ENCODE results near the gene MYOZ2. TPM values are rescaled to one million over a fixed set of nuclear protein-coding genes. Genes with fewer than 3 reads are reported as not detected.

MYOZ2 gene
- polyA plus RNA-seq, 1 experiment: 0.10 TPM

DNA sequence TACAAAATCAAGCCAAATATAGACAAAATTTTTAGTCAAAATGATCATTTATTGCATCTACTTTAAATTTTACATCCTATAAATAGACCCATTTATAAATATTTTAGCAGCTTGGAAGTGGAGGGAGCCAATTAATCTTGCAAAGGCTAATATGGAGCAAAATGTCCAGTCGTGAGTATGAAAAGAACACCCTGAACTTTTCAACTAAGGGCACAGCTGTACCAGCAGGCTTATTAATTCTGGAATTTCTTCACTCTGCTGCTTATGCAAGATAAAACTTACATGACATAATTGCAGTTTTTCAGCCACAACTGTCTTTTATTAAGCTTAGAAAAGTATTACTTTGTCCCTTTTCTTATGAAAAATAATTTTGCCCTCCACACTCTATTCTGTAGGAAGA, 54.0 kb downstream of the MYOZ2 start:
- TF ChIP-seq, protein P1, sequence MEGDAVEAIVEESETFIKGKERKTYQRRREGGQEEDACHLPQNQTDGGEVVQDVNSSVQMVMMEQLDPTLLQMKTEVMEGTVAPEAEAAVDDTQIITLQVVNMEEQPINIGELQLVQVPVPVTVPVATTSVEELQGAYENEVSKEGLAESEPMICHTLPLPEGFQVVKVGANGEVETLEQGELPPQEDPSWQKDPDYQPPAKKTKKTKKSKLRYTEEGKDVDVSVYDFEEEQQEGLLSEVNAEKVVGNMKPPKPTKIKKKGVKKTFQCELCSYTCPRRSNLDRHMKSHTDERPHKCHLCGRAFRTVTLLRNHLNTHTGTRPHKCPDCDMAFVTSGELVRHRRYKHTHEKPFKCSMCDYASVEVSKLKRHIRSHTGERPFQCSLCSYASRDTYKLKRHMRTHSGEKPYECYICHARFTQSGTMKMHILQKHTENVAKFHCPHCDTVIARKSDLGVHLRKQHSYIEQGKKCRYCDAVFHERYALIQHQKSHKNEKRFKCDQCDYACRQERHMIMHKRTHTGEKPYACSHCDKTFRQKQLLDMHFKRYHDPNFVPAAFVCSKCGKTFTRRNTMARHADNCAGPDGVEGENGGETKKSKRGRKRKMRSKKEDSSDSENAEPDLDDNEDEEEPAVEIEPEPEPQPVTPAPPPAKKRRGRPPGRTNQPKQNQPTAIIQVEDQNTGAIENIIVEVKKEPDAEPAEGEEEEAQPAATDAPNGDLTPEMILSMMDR (IDR thresholded peaks at IDR 0.05; ENCODE audit: low read depth, low read length): no peak
- Histone ChIP-seq H3K9me3 (ENCODE audit: control insufficient read depth, insufficient read depth, low read length) (no peaks in the 10 kb centered on the region), H3K4me3 (ENCODE audit: low read depth, low read length) (no peak overlapping the region), H3K27ac (ENCODE audit: low read depth, low read length) (no peak overlapping the region), H3K27me3 (ENCODE audit: control insufficient read depth, insufficient read depth, low read length) (no peaks in the 10 kb centered on the region)
- no peak for DNase-seq (ENCODE audit: low read depth, low spot score)
- CTCF ChIA-PET: no interaction called here
- POLR2A ChIA-PET: no interaction called here

DNA sequence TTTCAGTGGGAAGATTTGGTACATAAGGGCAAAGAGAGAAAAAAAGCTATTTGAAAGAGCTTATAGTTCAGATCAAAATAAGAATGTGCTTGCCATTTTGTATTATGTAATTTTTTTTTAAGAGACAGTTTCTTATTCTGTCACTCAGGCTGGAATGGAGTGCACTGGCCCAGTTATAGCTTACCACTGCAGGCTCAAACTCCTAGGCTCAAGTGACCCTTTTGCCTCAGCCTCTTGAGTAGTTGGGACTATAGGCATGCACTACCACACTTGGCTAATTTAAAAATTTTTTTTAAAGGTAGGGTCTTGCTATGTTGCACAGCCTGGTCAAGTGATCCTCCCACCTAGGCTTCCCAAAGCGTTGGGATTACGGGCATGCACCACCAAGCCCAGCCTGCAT, 54.7 kb downstream of the MYOZ2 start:
- H3K4me3 ChIP-seq (ENCODE audit: low read depth, low read length): no peak overlapping the region
- no peak for DNase-seq (ENCODE audit: low read depth, low spot score)
- ChIA-PET CTCF (no interaction called here), POLR2A (no interaction called here)
- H3K9me3 ChIP-seq (ENCODE audit: control insufficient read depth, insufficient read depth, low read length): no peaks in the 10 kb centered on the region
- H3K27me3 ChIP-seq (ENCODE audit: control insufficient read depth, insufficient read depth, low read length): no peaks in the 10 kb centered on the region
- H3K27ac ChIP-seq (ENCODE audit: low read depth, low read length): no peak overlapping the region
- TF ChIP-seq, protein P1 (IDR thresholded peaks at IDR 0.05; ENCODE audit: low read depth, low read length): no peak

DNA sequence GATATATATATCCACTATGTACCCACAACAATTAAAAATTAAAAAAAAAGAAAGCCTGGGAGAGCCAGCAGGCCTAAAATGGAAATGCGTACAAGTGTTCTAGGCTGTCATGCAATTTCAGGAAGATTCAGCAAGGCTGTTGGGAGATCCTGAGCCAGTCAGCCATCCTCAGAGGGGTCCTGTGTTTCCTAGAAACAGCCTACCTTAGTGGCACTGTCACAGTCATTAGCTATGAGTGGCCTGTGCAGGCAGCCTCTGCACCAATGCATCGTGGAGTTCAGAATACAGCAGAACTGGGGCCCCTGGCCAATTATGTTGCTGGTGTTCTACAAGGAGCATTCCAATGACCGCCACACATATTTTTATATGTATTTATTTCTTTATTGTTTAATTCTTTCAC, 55.9 kb downstream of the MYOZ2 start:
- no peak overlapping the region for H3K4me3 ChIP-seq (ENCODE audit: low read depth, low read length)
- no peak for DNase-seq (ENCODE audit: low read depth, low spot score)
- H3K9me3 ChIP-seq (ENCODE audit: control insufficient read depth, insufficient read depth, low read length): no peaks in the 10 kb centered on the region
- no peak overlapping the region for H3K27ac ChIP-seq (ENCODE audit: low read depth, low read length)
- POLR2A ChIA-PET: no interaction called here
- CTCF ChIA-PET: no interaction called here
- H3K27me3 ChIP-seq (ENCODE audit: control insufficient read depth, insufficient read depth, low read length): no peaks in the 10 kb centered on the region
- TF ChIP-seq, protein P1 (IDR thresholded peaks at IDR 0.05; ENCODE audit: low read depth, low read length): no peak

DNA sequence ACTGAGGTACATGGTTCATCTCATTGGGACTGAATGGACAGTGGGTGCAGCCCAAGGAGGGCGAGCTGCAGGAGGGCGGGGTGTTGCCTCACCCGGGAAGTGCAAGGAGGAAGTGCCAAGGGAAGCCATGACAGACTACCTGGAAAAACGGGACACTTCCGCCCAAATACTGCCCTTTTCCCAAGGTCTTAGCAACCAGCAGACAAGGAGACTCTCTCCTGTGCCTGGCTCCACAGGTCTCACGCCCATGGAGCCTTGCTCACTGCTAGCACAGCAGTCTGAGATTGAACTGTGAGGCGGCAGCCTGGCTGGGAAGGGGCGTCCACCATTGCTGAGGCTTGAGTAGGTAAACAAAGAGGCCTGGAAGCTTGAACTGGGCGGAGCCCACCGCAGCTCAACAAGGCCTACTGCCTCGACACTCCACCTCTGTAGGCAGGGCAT, 62.2 kb downstream of the MYOZ2 start:
- Histone ChIP-seq H3K27me3 (ENCODE audit: control insufficient read depth, insufficient read depth, low read length) (no peaks in the 10 kb centered on the region), H3K27ac (ENCODE audit: low read depth, low read length) (no peak overlapping the region), H3K4me3 (ENCODE audit: low read depth, low read length) (no peak overlapping the region), H3K9me3 (ENCODE audit: control insufficient read depth, insufficient read depth, low read length) (no peaks in the 10 kb centered on the region; the same call in 1 of the 2 replicates)
- DNase-seq (ENCODE audit: low read depth, low spot score): no peak
- ChIA-PET CTCF (no interaction called here), POLR2A (no interaction called here)
- TF ChIP-seq, protein P1 (IDR thresholded peaks at IDR 0.05; ENCODE audit: low read depth, low read length): no peak

DNA sequence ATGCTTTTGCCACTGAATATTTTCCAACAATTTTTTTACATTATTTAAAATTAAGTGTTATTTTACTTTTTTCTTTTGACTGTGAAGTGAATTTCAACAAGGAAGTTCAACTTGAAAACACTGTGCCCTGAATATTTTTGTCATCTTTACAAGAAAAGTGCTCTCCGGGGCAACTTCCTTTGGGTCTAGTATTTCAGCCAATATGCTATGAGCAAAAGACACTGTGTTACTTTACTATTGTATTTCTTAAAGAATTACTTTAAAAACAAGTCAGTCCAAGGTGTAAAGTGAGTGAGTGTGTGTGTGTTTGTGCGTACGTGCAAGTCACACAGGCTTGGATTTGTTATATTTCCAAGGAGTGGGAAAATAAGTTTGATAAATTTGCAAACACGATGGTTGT, 69.3 kb downstream of the MYOZ2 start:
- TF ChIP-seq, protein P1 (IDR thresholded peaks at IDR 0.05; ENCODE audit: low read depth, low read length): no peak
- H3K9me3 ChIP-seq (ENCODE audit: control insufficient read depth, insufficient read depth, low read length): no peaks in the 10 kb centered on the region
- H3K27ac ChIP-seq (ENCODE audit: low read depth, low read length): no peak overlapping the region
- ChIA-PET CTCF (no interaction called here), POLR2A (interaction anchor here (0.6 kb wide), 2 partner anchors 32 to 49 kb away, joined by 3 read pairs; no protein-coding TSS in a partner anchor)
- H3K4me3 ChIP-seq (ENCODE audit: low read depth, low read length): no peak overlapping the region
- DNase-seq (ENCODE audit: low read depth, low spot score): no peak
- no peaks in the 10 kb centered on the region for H3K27me3 ChIP-seq (ENCODE audit: control insufficient read depth, insufficient read depth, low read length)
